ENCODE data around the gene TDP1.

DNA sequence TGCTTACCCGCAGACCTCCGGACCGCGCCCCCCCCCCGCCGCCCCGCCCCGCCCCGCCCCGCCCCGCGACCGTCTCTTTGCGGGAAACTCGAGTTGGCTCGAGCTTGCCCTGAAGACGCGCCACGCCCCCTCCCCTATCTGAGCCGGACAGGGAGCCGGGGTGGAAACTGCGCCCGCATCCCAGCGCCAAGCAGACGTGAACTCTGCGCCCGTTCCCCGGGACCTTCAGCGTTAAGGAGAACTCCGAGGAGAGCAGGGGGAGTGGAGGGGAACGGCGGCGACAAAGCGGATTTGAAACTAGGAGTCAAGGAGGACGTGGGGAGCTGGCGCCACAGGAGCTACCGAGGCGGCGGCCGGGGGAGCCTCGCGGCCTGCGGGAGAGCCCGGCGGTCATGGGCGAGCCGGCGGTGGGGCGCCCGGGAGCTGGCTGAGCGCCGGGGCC, 106.0 kb downstream of the TDP1 start, which contains the start of gene KCNK13:
- no peak for TF ChIP-seq EP300 (IDR thresholded peaks at IDR 0.05; ENCODE audit: low read depth)
- TF ChIP-seq, protein P1, sequence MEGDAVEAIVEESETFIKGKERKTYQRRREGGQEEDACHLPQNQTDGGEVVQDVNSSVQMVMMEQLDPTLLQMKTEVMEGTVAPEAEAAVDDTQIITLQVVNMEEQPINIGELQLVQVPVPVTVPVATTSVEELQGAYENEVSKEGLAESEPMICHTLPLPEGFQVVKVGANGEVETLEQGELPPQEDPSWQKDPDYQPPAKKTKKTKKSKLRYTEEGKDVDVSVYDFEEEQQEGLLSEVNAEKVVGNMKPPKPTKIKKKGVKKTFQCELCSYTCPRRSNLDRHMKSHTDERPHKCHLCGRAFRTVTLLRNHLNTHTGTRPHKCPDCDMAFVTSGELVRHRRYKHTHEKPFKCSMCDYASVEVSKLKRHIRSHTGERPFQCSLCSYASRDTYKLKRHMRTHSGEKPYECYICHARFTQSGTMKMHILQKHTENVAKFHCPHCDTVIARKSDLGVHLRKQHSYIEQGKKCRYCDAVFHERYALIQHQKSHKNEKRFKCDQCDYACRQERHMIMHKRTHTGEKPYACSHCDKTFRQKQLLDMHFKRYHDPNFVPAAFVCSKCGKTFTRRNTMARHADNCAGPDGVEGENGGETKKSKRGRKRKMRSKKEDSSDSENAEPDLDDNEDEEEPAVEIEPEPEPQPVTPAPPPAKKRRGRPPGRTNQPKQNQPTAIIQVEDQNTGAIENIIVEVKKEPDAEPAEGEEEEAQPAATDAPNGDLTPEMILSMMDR (IDR thresholded peaks at IDR 0.05): no peak
- no peak for TF ChIP-seq POLR2A (IDR thresholded peaks at IDR 0.05)
- no peak for TF ChIP-seq POLR2AphosphoS5 (IDR thresholded peaks at IDR 0.05)

All from transverse colon (tissue), 4 donors.